Endothelial cell of umbilical vein (primary cell): ENCODE data around the gene IQSEC3. TPM values are rescaled to one million over a fixed set of nuclear protein-coding genes. Genes with fewer than 3 reads are reported as not detected.
"Not testable (repeated sequence)": the region's sequence is repeated elsewhere in the genome, so short reads cannot be mapped to it uniquely, and the experiment has no call there.

Experiments
- BruUV-seq: library from RNA; stranded (reverse); fragments of 400-500 nt; replicated peaks from 2 replicates; lab custom pipeline; 2021; lab: Mats Ljungman, UMichigan
- CTCF ChIA-PET: fragments of 300-600, 350-600 bp; sonication (Branson Sonifier 250); formaldehyde crosslinking; loops from one replicate; lab custom pipeline; 2021; ENCODE audit warnings: antibody characterized with exemption, inconsistent platforms; lab: Charles Lee
- POLR2A ChIA-PET: fragments of 300-600, 350-600 bp; sonication (Branson Sonifier 250); formaldehyde crosslinking; loops from one replicate; lab custom pipeline; 2021; ENCODE audit warnings: antibody characterized with exemption, inconsistent platforms; lab: Charles Lee
- DNase-seq: peaks from one replicate; pipeline ENCODE4 v3.0.0-alpha.2; 2011; ENCODE audit warnings: low read depth, low spot score
- FAIRE-seq: peaks from 2 replicates; lab custom pipeline; 2011; peaks lifted over from hg19 to GRCh38; lab: Jason Lieb, UNC
- H2AFZ ChIP-seq: 2 replicates; pipeline ENCODE4 v1.6.0; 2012; ENCODE audit warnings: low read depth, low read length, control low read depth, inconsistent platforms
- H3K27ac ChIP-seq: 2 replicates; pipeline ENCODE4 v1.5.1; 2011; ENCODE audit warnings: low read depth, mild to moderate bottlenecking, control low read depth, low read length, moderate library complexity; ENCODE audit not compliant: insufficient read depth
- H3K27me3 ChIP-seq, 2 experiments: 2 replicates each; pipeline versions ENCODE4 v1.6.0 to v1.6.1; 2011; ENCODE audit warnings: low read length in 2 of 2, mixed read lengths in 1 of 2; ENCODE audit not compliant: control insufficient read depth in 2 of 2, insufficient read depth in 2 of 2
- H3K36me3 ChIP-seq, 2 experiments: 2 replicates in 1 of 2; 3 replicates in 1 of 2; pipeline ENCODE4 v1.5.1; 2011; ENCODE audit warnings: low read length in 2 of 2, mild to moderate bottlenecking in 1 of 2, moderate library complexity in 1 of 2; ENCODE audit not compliant: control insufficient read depth in 2 of 2, insufficient read depth in 2 of 2; ENCODE audit errors: extremely low read depth in 1 of 2
- H3K4me1 ChIP-seq: 3 replicates; pipeline ENCODE4 v1.5.1; 2011; ENCODE audit warnings: mild to moderate bottlenecking, low read length; ENCODE audit not compliant: control insufficient read depth, insufficient read depth; ENCODE audit errors: extremely low read depth
- H3K4me2 ChIP-seq: 2 replicates; pipeline ENCODE4 v1.6.1; 2011; ENCODE audit warnings: low read length, control low read depth, mixed read lengths; ENCODE audit not compliant: insufficient read depth
- H3K4me3 ChIP-seq, 3 experiments: fragments of 200-600 bp in 1 of 3; sonication (generic), shearing (Covaris generic) in 1 of 3; replicated peaks in 1 of 3; 2 replicates each; pipeline ENCODE4 v1.5.1; 2011 to 2016; ENCODE audit warnings: control low read depth in 3 of 3, low read length in 3 of 3, mild to moderate bottlenecking in 2 of 3, inconsistent platforms in 1 of 3, low read depth in 1 of 3, moderate library complexity in 1 of 3; ENCODE audit not compliant: insufficient read depth in 1 of 3
- H3K79me2 ChIP-seq: 2 replicates; pipeline ENCODE4 v1.6.0; 2012; ENCODE audit warnings: low read length, inconsistent platforms; ENCODE audit not compliant: control insufficient read depth, insufficient read depth
- H3K9ac ChIP-seq: replicated peaks from 2 replicates; pipeline ENCODE3; 2011; ENCODE audit warnings: low read length, control low read depth; ENCODE audit not compliant: insufficient read depth; ENCODE audit errors: extremely low read depth
- H3K9me1 ChIP-seq: replicated peaks from 3 replicates; pipeline ENCODE4 v1.6.0; 2011; ENCODE audit warnings: mild to moderate bottlenecking, low read length; ENCODE audit not compliant: control insufficient read depth, insufficient read depth; ENCODE audit errors: extremely low read depth
- H3K9me3 ChIP-seq: replicated peaks from 2 replicates; pipeline ENCODE4 v1.5.1; 2012; ENCODE audit warnings: low read length, inconsistent platforms; ENCODE audit not compliant: control insufficient read depth, insufficient read depth
- H4K20me1 ChIP-seq: replicated peaks from 2 replicates; pipeline ENCODE3; 2011; ENCODE audit warnings: mild to moderate bottlenecking, low read length; ENCODE audit not compliant: control insufficient read depth, insufficient read depth; ENCODE audit errors: extremely low read depth
- dilution Hi-C: fragments of 300-500 bp; cut with MboI; formaldehyde crosslinking; loops from one replicate; pipeline ENCODE4 v1.15.0; 2019; ENCODE audit warnings: low sequenced_read_pairs; ENCODE audit not compliant: extremely low pct_ligation_motif_present
- intact Hi-C: fragments of 100-400 bp; cut with micrococcal nuclease; formaldehyde crosslinking; loops from one replicate; pipeline ENCODE4 v1.10.0; 2022
- polyA plus RNA-seq, 4 experiments: library from polyadenylated mRNA; depleted of rRNA in 3 of 4; stranded (reverse) in 3 of 4; unstranded in 1 of 4; fragments of >200 nt; gene quantifications; 2 replicates each; pipeline versions ENCODE4 v1.2.1 to v1.2.3, GENCODE V29; 2011 to 2012; ENCODE audit warnings: missing spikeins in 1 of 4
- total RNA-seq: library from RNA; stranded (reverse); gene quantifications from 2 replicates; pipeline ENCODE4 v1.2.3, GENCODE V29; 2021

The IQSEC3 gene
- total and polyA plus RNA-seq, 2 donors (not counting 3 experiments of a cell fraction or from before 2014, with no cell fraction given) = not detected

GRCh38 chr12:39555-40265 is 26.9 kb upstream of the IQSEC3 start:
- H3K4me1 ChIP-seq, H3K4me2 ChIP-seq, H3K27ac ChIP-seq, BruUV-seq, FAIRE-seq, CTCF ChIA-PET, H3K79me2 ChIP-seq, H3K9ac ChIP-seq, H3K9me1 ChIP-seq, DNase-seq, H3K4me3 ChIP-seq, intact Hi-C loops, H3K9me3 ChIP-seq, POLR2A ChIA-PET, H4K20me1 ChIP-seq, dilution Hi-C loops, H2AFZ ChIP-seq, H3K27me3 ChIP-seq, H3K36me3 ChIP-seq: not testable (repeated sequence)

- H3K9me3 ChIP-seq, DNase-seq, H4K20me1 ChIP-seq, BruUV-seq, H3K9ac ChIP-seq, H3K79me2 ChIP-seq, H3K27ac ChIP-seq, H3K27me3 ChIP-seq, intact Hi-C loops, H2AFZ ChIP-seq, H3K9me1 ChIP-seq, FAIRE-seq, H3K36me3 ChIP-seq, H3K4me3 ChIP-seq, POLR2A ChIA-PET, H3K4me2 ChIP-seq, H3K4me1 ChIP-seq, dilution Hi-C loops, CTCF ChIA-PET: not testable (repeated sequence)
Observed at GRCh38 chr12:44352-44751, 22.2 kb upstream of the IQSEC3 start.

- H3K27ac ChIP-seq, CTCF ChIA-PET, H3K9me1 ChIP-seq, H3K9ac ChIP-seq, H2AFZ ChIP-seq, H3K4me1 ChIP-seq, H3K27me3 ChIP-seq, H4K20me1 ChIP-seq, dilution Hi-C loops, intact Hi-C loops, POLR2A ChIA-PET, H3K9me3 ChIP-seq, BruUV-seq, H3K79me2 ChIP-seq, H3K4me3 ChIP-seq, H3K36me3 ChIP-seq, H3K4me2 ChIP-seq, FAIRE-seq, DNase-seq: not testable (repeated sequence)
Observed at GRCh38 chr12:45235-45990, 21.2 kb upstream of the IQSEC3 start.

GRCh38 chr12:45991-46358 is 20.6 kb upstream of the IQSEC3 start:
- FAIRE-seq, H3K27me3 ChIP-seq, intact Hi-C loops, H3K4me1 ChIP-seq, H3K79me2 ChIP-seq, POLR2A ChIA-PET, H3K4me3 ChIP-seq, H2AFZ ChIP-seq, H3K9me3 ChIP-seq, DNase-seq, H3K9me1 ChIP-seq, CTCF ChIA-PET, dilution Hi-C loops, H3K36me3 ChIP-seq, BruUV-seq, H3K27ac ChIP-seq, H4K20me1 ChIP-seq, H3K4me2 ChIP-seq, H3K9ac ChIP-seq: not testable (repeated sequence)
